T-helper 1 cell treated with Interleukin-12 subunit alpha and Interleukin-12 subunit beta and Interleukin-4 antibody, amounts not matched to agents 30 ng/mL and 1 ng/mL, for 36 hours (primary cell): Measurements from ENCODE around the gene DNM1. TPM values are rescaled to one million over a fixed set of nuclear protein-coding genes. Genes with fewer than 3 reads are reported as not detected.

Experiments used
- intact Hi-C: fragments of 100-400 bp; cut with micrococcal nuclease; formaldehyde crosslinking; loops from one replicate; pipeline ENCODE4 v1.15.1; 2024
- total RNA-seq: library from RNA; stranded (reverse); gene quantifications from 2 replicates; pipeline ENCODE4 v1.2.3, GENCODE V29; 2022

Gene DNM1
- total RNA-seq, 1 donor from 2014 or later, result 0.49 TPM

GRCh38 chr9:128203707-128204551, 750 bp downstream of the DNM1 start:
- intact Hi-C loops, result loop anchor here (1.0 to 5.0 kb wide), 8 partner anchors 13 to 907 kb away; partner anchors contain the start of genes BBLN, CIZ1, GOLGA2 and NAIF1

- intact Hi-C loops, result loop anchor here (5.0 kb wide), 1 partner anchor 78 kb away; the partner anchor contains the start of gene PTGES2
Measured at GRCh38 chr9:128204858-128205257, 1.7 kb downstream of the DNM1 start.

GRCh38 chr9:128205296-128205944, 2.2 kb downstream of the DNM1 start:
- intact Hi-C loops, result no loop called here

GRCh38 chr9:128206484-128206883, 3.3 kb downstream of the DNM1 start:
- intact Hi-C loops, result no loop called here

GRCh38 chr9:128206916-128207910, 4.0 kb downstream of the DNM1 start:
- intact Hi-C loops, result no loop called here

- intact Hi-C loops, result no loop called here
Measured at GRCh38 chr9:128208386-128208785, 5.2 kb downstream of the DNM1 start.

GRCh38 chr9:128208946-128209669, 5.9 kb downstream of the DNM1 start:
- intact Hi-C loops, result no loop called here

GRCh38 chr9:128211186-128211980, 8.2 kb downstream of the DNM1 start:
- intact Hi-C loops, result no loop called here

- intact Hi-C loops, result no loop called here
Measured at GRCh38 chr9:128211981-128212281, 8.8 kb downstream of the DNM1 start.

- intact Hi-C loops, result no loop called here
Measured at GRCh38 chr9:128213746-128214497, 10.7 kb downstream of the DNM1 start.

- intact Hi-C loops, result no loop called here
Measured at GRCh38 chr9:128214571-128215490, 11.7 kb downstream of the DNM1 start.

GRCh38 chr9:128215491-128216409, 12.6 kb downstream of the DNM1 start:
- intact Hi-C loops, result no loop called here

- intact Hi-C loops, result no loop called here
Measured at GRCh38 chr9:128216781-128217553, 13.8 kb downstream of the DNM1 start.

GRCh38 chr9:128218172-128218517, 15.0 kb downstream of the DNM1 start:
- intact Hi-C loops, result loop anchor here (1.0 to 2.0 kb wide), 13 partner anchors 15 to 818 kb away; partner anchors contain the start of genes BBLN, CIZ1, COQ4 and DNM1

- intact Hi-C loops, result loop anchor here (1.0 to 2.0 kb wide), 13 partner anchors 15 to 818 kb away; partner anchors contain the start of genes BBLN, CIZ1, COQ4 and DNM1
Measured at GRCh38 chr9:128218518-128219389, 15.6 kb downstream of the DNM1 start.
